HG03439 (cell line): Measurements from ENCODE around the gene MAS1L.
"Not testable (repeated sequence)": the region's sequence is repeated elsewhere in the genome, so short reads cannot be mapped to it uniquely, and the experiment has no call there.

Source experiments
- ATAC-seq: cut with Tn5 transposase; IDR thresholded peaks from one replicate; pipeline ENCODE4 v1.9.1; 2021; ENCODE audit warnings: mild to moderate bottlenecking, moderate library complexity; ENCODE audit not compliant: unreplicated experiment

The MAS1L gene

DNA sequence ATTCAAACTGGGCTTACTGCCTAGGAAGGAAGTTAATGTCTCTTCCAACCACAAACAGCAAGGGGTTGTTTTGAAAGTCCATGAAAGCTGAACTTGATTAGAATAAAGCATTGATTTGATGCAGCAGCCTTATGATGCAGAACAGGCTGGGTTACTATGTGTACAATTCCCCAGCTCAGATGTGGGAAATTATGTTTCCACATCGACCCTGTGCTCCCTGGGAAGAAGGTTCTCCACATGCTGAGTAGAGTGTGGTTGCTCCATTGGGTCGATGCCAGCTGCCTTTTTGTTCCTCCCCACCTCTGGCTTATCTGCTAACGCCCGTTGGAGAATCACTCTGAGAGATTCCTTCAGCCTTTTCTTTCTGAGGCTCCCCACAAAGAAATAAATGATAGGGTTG is 1.2 kb downstream of the MAS1L start:
- ATAC-seq = no peak

GRCh38 chr6:29483735-29484134 is 4.0 kb downstream of the MAS1L start:
- ATAC-seq = no peak

- no peak for ATAC-seq
Measured at GRCh38 chr6:29483186-29483585, 4.6 kb downstream of the MAS1L start.

DNA sequence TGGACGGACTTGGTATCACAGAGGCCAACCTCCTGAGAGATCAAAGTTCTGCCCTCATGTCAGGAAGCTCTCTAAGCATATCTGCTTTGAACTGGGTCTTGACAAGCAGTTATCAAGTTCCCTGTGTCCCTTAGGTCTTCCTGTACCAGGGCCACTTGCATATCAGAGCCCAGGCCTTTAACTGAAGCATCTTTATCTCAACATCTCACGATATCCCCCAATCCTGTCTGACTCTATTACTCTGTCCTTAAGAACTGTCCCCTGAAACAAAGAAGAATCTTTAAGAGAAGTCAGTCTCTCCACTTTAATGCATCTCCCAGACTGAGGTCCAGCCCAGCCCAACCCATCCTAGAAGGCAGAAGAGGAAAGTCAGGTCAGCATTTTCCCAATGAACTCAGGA is 8.2 kb downstream of the MAS1L start:
- no peak for ATAC-seq

GRCh38 chr6:29478740-29479139 is 9.0 kb downstream of the MAS1L start:
- no peak for ATAC-seq

DNA sequence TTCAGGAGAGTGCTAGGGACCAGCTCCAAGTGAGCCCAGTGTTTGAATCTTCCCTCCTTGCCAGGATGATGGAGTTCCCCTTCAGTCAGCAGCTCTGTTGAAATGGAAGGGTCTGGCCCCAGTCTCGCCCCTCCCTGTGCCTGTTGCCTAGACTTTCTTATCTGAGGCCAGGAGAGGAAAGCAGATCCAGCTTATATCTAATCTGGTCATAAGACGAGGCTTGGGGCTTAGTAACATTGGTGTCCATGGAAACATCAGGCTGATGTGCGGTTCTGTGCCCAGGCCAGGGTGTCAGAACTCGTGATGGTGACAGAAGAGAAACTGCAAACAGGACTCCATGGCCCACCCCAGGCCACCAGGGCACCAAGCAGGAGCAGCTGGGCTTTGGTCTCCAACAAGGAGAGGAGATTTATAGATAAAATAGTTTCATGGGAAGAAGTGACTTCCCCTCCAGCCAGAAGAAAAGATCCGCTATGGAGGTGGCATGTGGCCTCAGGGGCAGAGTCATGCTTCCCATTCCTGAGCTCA is 9.8 kb downstream of the MAS1L start:
- ATAC-seq = no peak

DNA sequence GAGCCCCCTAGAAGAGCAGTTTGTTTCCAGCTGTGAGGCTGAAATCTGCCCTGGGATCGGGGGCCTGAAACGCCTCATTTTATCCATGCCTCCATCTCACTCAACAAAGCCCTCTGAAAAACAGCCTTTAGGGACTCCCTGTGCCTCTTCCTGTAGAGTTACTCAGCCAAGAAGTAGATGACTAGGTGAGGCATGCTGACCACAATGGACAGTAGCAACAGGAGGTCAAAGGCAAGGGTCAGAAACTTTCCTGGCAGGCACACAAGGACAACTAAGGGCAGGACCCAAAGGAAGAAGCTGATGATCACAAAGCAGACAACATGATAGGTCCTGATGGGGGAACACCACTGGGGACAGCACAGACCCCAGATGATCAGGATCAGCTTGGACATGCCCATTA is 12.8 kb downstream of the MAS1L start:
- no peak for ATAC-seq

GRCh38 chr6:29466241-29466640 is 21.5 kb downstream of the MAS1L start:
- no peak for ATAC-seq

GRCh38 chr6:29465801-29466200 is 22.0 kb downstream of the MAS1L start:
- ATAC-seq = no peak

GRCh38 chr6:29465279-29465678 is 22.5 kb downstream of the MAS1L start:
- no peak for ATAC-seq

DNA sequence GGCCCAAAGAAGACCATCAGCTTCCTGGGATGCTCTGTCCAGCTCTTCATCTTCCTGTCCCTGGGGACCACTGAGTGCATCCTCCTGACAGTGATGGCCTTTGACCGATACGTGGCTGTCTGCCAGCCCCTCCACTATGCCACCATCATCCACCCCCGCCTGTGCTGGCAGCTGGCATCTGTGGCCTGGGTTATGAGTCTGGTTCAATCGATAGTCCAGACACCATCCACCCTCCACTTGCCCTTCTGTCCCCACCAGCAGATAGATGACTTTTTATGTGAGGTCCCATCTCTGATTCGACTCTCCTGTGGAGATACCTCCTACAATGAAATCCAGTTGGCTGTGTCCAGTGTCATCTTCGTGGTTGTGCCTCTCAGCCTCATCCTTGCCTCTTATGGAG is 25.7 kb downstream of the MAS1L start:
- no peak for ATAC-seq

- no peak for ATAC-seq
Measured at GRCh38 chr6:29461021-29461814, 26.5 kb downstream of the MAS1L start.

DNA sequence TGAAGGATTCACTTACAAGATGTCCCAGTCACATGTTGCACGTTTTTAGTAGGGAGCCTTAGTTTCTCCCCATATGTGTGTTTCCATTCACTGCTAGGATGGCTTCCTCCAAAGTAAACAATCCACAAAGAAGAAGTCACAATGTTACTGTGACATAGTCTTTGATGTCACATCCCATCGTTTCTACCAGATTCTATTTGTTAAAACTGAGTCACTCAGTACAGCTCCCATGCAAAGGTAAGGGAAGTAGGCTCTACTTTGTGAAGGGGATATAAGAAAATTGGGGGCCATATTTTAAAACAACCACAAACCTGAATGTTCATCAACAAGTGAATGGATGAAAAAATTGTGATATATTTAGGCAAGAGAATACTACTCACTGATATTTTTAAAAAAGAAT is 30.8 kb downstream of the MAS1L start, which contains the start of the genes OR11A1 and OR2H1:
Gene OR11A1 (minus strand): TSS at position 101 of the 400 bp plus-strand sequence. CDS start 29,430 bp downstream, outside the sequence.
Gene OR2H1 (plus strand): TSS at position 185 of the 400 bp plus-strand sequence. CDS start 4,615 bp downstream, outside the sequence.
- ATAC-seq = no peak

DNA sequence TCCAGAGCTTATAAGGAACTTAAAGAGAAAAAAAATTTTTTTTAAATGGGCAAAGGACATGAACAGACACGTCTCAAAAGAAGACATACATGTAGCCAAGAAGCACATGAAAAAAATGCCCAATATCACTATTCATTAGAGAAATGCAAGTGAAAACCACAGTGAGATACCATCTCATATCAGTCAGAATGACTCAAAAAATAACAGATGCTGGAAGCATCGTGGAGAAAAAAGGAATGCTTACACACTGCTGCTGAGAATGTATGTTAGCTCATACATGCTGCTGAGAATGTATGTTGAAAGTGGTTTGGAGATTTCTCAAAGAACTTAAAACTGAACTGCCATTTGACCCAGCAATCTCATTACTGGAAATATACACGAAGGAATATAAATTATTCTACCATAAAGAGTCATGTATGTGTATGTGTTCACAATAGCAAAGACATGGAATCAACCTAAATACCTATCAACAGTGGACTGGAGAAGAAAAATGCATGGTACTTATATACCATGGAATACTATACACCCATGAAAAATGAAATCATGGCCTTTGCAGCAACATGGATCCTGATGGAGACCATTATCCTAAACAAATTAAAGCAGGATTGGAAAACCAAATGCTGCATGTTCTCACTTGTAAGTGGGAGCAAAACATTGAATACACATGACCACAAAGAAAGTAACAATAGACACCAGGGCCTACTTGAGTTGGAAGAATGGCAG is 36.1 kb downstream of the MAS1L start:
- no peak for ATAC-seq

DNA sequence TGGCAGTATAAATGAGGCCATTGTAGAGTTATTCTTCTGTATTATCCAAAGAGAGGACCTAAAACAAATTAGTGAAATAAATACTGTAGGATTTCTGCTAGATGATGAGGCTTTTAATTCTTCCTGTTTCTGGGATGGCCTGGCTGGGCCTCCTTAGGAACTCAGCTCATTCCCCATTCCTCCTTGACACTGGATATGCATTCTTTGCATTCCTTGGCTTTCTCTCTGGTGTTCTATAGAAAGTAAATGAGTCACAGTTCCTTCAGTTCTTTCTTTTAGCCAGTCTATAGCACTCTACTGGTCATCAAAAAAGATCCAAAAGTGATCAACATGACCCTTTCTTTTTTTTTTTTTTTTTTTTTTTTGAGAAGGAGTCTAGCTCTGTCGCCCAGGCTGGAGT is 40.1 kb downstream of the MAS1L start:
- ATAC-seq = no peak

DNA sequence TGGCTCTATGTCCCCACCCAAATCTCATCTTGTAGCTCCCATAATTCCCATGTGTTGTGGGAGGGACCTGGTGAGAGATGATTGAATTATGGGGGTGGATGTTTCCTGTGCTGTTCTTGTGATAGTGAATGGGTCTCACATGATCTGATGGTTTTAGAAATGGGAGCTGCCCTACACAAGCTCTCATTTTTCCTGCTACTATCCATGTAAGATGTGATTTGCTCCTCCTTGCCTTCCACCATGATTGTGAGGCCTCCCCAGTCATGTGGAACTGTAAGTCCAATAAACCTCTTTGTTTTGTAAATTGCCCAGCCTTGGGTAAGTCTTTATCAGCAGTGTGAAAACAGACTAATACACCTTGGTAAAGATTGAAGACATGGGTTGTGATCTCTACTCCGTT is 43.7 kb downstream of the MAS1L start:
- not testable (repeated sequence) for ATAC-seq

- no peak for ATAC-seq
Measured at GRCh38 chr6:29442719-29443118, 45.0 kb downstream of the MAS1L start.

GRCh38 chr6:29439006-29439405 is 48.8 kb downstream of the MAS1L start, which contains the start of gene OR10C1:
Gene OR10C1, plus strand, starts transcription at chr6:29439306. Its CDS starts 710 bp downstream, at chr6:29440016.
- no peak for ATAC-seq

- not testable (repeated sequence) for ATAC-seq
Measured at GRCh38 chr6:29436730-29437129, 51.0 kb downstream of the MAS1L start.
